SJCRH30 (cell line): Measurements from ENCODE around the gene OTUD5. TPM values are rescaled to one million over a fixed set of nuclear protein-coding genes. Genes with fewer than 3 reads are reported as not detected.

Experiments used
- DNase-seq, 2 experiments: peaks; one replicate each; pipeline ENCODE4 v3.0.0-alpha.2; 2015 to 2020
- H3K27ac ChIP-seq: fragments of 250-450 bp; sonication (Bioruptor Pico); 2 replicates; pipeline ENCODE4 v1.5.1; 2020; ENCODE audit warnings: mild to moderate bottlenecking, moderate library complexity
- H3K27me3 ChIP-seq: fragments of 250-450 bp; sonication (Bioruptor Pico); 2 replicates; pipeline ENCODE4 v1.5.1; 2020; ENCODE audit warnings: mild to moderate bottlenecking, moderate library complexity
- H3K36me3 ChIP-seq: fragments of 250-450 bp; sonication (Bioruptor Pico); 2 replicates; pipeline ENCODE4 v1.5.1; 2020; ENCODE audit warnings: mild to moderate bottlenecking, moderate library complexity
- H3K4me1 ChIP-seq: fragments of 250-450 bp; sonication (Bioruptor Pico); 2 replicates; pipeline ENCODE4 v1.5.1; 2020; ENCODE audit warnings: mild to moderate bottlenecking, moderate library complexity
- H3K4me3 ChIP-seq: fragments of 250-450 bp; sonication (Bioruptor Pico); 2 replicates; pipeline ENCODE4 v1.5.1; 2020; ENCODE audit warnings: mild to moderate bottlenecking, moderate library complexity
- H3K9me3 ChIP-seq: fragments of 250-450 bp; sonication (Bioruptor Pico); replicated peaks from 2 replicates; pipeline ENCODE4 v1.5.1; 2020; ENCODE audit warnings: mild to moderate bottlenecking, moderate library complexity
- total RNA-seq: library from RNA; depleted of rRNA; stranded (reverse); fragments of >200 nt; shearing (Covaris generic); gene quantifications from 2 replicates; pipeline ENCODE4 v1.2.3, GENCODE V29; 2014

The OTUD5 gene
- total RNA-seq, 1 experiment from 2014 or later, result 19.2 TPM

DNA sequence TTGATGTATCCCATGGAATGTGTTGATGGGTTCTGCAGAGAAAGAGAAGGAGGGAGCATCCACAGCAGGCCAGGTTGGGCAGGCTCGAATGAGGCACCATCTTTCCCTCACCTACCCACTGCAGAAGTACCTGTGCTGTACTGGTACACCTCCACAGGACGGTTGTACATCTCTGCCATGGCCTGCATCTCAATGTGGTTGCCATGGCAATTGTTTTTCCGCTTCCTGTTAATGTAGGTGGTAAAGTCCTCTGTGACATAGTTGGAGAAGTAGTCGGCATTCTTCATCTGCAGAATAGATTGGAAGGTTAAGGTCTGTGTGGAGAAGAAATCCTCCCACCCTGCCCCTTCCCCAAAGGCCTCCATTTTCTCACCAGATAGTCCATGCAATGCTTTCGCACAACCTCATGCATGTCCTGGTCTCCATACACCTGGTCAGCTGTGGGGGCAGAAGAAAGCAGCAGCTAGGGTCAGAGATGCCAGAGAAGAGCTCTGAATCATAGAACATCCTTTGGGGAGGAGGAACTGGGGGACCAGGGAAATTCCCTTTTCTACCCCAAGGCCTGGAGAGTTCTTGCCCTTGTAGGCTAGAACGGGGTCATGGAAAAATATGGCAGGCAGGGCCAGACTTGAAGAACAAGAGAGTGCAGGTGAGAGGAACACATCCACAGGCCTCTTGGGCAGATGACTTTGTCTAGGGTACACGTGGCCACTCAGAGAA is 22.7 kb downstream of the OTUD5 start:
- DNase-seq, result no peak
- no peaks in the 10 kb centered on the region for H3K36me3 ChIP-seq
- H3K4me1 ChIP-seq, result no peaks in the 10 kb centered on the region
- no peak overlapping the region for H3K27ac ChIP-seq
- no peaks in the 10 kb centered on the region for H3K9me3 ChIP-seq
- no peaks in the 10 kb centered on the region for H3K27me3 ChIP-seq
- H3K4me3 ChIP-seq, result no peak overlapping the region

DNA sequence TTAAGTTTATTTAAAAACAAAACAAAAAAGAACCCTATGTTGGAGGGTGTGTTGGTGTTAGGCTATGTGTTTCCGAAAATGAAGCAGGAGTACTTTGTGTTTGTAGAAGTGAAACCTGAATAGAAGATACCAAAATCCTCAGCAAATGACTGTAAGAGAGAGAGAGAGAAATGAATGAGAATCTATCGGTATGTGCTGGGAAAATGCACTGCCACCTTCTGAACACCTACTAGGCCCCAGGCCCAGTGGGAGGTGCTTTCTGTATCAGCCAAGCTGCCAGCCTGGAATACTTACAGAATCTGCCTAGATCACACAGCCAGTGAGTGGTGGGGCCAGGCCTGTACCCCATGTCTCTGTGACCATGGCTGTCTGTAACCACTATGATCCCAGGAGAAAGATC is 23.6 kb downstream of the OTUD5 start:
- H3K4me3 ChIP-seq, result no peak overlapping the region
- H3K4me1 ChIP-seq, result no peaks in the 10 kb centered on the region
- H3K36me3 ChIP-seq, result no peaks in the 10 kb centered on the region
- DNase-seq, result no peak
- H3K27me3 ChIP-seq, result no peaks in the 10 kb centered on the region
- no peak overlapping the region for H3K27ac ChIP-seq
- no peaks in the 10 kb centered on the region for H3K9me3 ChIP-seq

DNA sequence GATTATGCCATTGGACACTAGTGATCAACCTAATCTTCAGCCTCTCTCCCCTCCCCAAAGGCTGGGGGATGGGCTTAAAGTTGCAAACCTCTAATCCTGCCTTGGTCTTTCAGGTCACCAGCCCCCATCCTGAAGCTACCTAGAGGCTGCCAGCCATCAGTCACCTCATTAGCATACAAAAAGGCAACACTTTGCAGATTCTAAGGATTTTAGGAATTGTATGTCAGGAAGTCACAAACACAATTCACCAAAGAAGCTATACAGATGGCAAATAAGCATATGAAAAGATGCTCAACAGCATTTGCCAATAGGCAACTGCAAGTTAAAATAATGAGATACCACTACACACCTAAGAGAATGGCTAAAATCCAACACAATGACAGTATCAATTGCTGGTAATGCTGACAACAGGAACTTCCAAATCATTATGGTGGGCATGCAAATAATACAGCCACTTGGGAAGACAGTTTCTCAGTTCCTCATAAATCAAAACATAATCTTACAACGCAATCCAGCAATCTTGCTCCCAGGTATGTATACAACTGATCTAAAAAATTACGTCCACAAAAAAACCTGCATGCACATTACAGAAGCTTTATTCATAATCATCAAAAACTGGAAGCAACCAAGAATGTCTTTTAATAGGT is 29.5 kb downstream of the OTUD5 start:
- H3K4me3 ChIP-seq, result no peak overlapping the region
- no peaks in the 10 kb centered on the region for H3K27me3 ChIP-seq
- H3K27ac ChIP-seq, result no peak overlapping the region
- H3K36me3 ChIP-seq, result no peaks in the 10 kb centered on the region
- H3K9me3 ChIP-seq, result no peaks in the 10 kb centered on the region
- no peak for DNase-seq
- H3K4me1 ChIP-seq, result no peaks in the 10 kb centered on the region

DNA sequence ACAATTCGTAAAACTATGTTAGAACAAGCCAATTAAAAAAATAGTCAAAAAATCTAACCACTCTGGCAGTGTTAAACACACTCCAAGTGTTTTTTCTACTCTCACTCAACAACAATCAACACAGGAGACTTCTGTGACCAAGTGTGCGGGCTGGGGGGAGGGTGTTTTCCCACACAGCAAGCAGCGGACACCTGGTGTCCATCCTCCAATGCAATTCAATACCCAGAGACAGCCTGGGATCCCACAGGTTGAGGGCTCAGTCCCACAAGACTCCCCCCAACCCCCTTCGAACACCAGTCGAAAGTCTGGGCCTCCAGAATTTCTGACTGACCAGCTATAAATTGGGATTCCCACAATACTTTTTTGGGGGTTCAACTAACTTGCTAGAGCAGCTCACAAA is 30.3 kb downstream of the OTUD5 start:
- no peaks in the 10 kb centered on the region for H3K9me3 ChIP-seq
- DNase-seq, result no peak
- H3K36me3 ChIP-seq, result no peaks in the 10 kb centered on the region
- no peak overlapping the region for H3K27ac ChIP-seq
- H3K27me3 ChIP-seq, result no peaks in the 10 kb centered on the region
- no peaks in the 10 kb centered on the region for H3K4me1 ChIP-seq
- no peak overlapping the region for H3K4me3 ChIP-seq

DNA sequence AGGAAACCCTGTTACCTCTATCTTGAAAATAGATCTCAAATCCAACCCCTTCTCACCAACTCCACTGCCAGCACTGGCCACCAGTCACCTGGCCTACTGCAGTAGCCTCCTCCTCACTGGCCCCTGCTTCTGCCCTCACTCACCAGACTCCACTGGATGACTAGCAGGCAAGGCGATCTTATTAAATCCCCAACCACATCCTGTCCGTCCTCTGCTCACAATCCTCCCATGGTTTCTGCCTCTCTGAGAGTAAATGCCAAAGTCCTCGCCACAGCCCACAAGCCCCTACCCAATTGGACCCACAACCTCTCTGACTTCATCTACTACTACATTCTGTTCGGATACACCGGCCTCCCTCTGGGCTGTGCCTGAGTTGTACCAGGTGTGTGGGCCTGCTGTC is 33.1 kb downstream of the OTUD5 start:
- no peaks in the 10 kb centered on the region for H3K36me3 ChIP-seq
- no peak for DNase-seq
- H3K4me3 ChIP-seq, result no peak overlapping the region
- H3K27me3 ChIP-seq, result no peaks in the 10 kb centered on the region
- H3K27ac ChIP-seq, result no peak overlapping the region
- no peaks in the 10 kb centered on the region for H3K9me3 ChIP-seq
- no peaks in the 10 kb centered on the region for H3K4me1 ChIP-seq

DNA sequence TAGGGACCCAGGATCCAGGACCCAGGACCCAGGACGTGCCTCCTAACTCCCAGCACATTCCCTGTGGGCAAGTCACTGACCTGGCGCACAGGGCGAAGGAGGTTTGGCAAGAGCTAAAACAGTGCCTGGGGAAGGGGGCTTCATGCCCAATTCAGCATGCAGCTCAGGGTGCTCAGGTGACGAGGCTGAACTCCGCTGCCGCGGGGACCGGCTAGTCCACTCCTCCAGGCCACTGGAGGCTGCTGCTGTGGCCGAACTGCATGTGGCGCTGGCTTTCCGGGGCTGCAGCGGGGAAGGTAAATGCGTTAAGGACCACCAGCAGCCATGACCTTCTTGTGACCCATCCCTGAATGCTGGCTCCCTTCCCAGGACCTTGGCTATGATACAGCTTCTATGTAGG is 33.6 kb downstream of the OTUD5 start:
- DNase-seq, result no peak
- Histone ChIP-seq H3K36me3 (no peaks in the 10 kb centered on the region), H3K27ac (no peak overlapping the region), H3K4me1 (no peaks in the 10 kb centered on the region), H3K4me3 (no peak overlapping the region), H3K27me3 (no peaks in the 10 kb centered on the region), H3K9me3 (no peaks in the 10 kb centered on the region)

DNA sequence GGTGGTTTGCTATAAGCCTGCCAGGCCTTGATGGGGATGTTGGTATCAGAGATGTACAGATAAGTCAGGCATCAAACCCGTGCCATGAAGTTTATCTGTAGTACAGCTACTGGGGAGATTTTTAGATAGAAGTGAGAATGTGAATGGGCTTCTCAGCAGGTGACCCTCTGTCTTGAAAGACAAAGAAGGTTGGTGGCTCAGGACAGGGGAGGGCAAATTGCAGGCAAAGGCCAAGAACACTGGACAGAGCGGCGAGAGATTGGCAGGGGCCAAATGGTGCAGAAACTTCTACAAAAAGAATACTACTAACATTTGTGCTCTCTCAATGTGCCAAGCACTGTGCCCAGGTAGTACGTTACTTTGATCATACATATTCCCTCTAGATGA is 36.7 kb downstream of the OTUD5 start:
- H3K27ac ChIP-seq, result no peak overlapping the region
- peaks cover 3% of the 10 kb centered on the region; the same call in 1 of the 2 replicates for H3K4me1 ChIP-seq
- H3K4me3 ChIP-seq, result no peak overlapping the region
- no peak for DNase-seq
- no peaks in the 10 kb centered on the region for H3K9me3 ChIP-seq
- no peaks in the 10 kb centered on the region for H3K36me3 ChIP-seq
- H3K27me3 ChIP-seq, result no peaks in the 10 kb centered on the region

DNA sequence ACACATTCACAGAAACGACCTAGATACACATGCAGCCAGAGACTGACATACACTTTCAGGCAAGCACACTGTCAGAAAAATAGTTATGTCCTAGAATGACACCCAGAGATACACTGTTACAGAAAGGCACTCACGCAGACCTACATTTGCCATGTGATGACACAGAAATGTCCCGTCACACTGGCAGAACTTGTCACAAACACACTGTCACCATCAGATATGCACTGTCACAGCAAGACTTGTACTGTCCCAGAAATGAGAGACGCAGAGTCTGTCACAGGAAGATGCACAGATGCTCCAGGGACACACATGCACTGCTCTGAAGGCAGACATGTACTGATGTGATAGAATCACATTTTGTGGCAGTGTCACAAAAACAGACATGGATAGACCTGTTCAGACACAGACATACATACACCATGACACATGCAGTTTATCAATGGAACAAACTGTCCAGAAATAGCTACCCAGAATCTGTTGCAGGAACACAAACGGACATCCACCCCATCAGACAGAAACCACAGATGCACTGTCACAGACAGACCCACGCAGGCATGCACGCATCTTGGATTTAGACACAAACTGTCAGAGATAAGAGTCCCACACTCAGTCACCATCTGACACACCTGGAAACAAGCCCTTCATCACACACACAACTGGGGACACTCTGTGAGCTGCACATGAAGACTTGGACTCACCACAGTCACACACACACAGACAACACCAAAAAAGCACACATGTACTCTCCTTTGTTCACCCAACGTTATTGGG is 37.3 kb downstream of the OTUD5 start:
- peaks cover 3% of the 10 kb centered on the region; the same call in 1 of the 2 replicates for H3K4me1 ChIP-seq
- H3K4me3 ChIP-seq, result no peak overlapping the region
- no peaks in the 10 kb centered on the region for H3K36me3 ChIP-seq
- no peaks in the 10 kb centered on the region for H3K27me3 ChIP-seq
- H3K9me3 ChIP-seq, result no peaks in the 10 kb centered on the region
- DNase-seq, result no peak
- H3K27ac ChIP-seq, result no peak overlapping the region

DNA sequence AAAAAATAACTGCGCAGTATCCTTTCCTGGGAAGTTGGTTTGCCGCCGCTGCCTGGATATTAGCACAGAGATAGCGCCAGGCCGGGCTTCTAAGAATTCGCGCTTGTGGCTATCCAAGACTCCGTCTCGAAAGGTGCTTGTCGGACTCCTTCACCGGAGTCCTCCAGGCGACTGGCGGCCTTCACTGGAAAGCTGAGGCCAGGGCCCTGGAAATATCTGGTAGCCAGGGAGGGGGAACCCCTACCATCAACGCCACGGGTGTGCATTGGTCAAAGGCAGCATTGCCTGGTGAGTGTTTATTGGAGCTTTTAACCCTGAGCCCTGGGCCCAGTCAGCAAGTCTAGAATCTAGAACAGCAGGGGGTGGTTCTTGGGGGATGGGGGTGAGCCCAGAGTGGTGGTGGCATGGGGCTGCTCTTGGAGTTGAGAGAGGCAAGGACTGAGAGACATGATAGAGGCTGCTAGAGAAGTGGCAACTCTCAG is 38.0 kb downstream of the OTUD5 start:
- DNase-seq, result no peak
- Histone ChIP-seq H3K4me3 (peak overlapping the region; percentile 67), H3K9me3 (no peaks in the 10 kb centered on the region), H3K36me3 (no peaks in the 10 kb centered on the region), H3K4me1 (peaks cover 3% of the 10 kb centered on the region; the same call in 1 of the 2 replicates), H3K27ac (no peak overlapping the region), H3K27me3 (no peaks in the 10 kb centered on the region)

DNA sequence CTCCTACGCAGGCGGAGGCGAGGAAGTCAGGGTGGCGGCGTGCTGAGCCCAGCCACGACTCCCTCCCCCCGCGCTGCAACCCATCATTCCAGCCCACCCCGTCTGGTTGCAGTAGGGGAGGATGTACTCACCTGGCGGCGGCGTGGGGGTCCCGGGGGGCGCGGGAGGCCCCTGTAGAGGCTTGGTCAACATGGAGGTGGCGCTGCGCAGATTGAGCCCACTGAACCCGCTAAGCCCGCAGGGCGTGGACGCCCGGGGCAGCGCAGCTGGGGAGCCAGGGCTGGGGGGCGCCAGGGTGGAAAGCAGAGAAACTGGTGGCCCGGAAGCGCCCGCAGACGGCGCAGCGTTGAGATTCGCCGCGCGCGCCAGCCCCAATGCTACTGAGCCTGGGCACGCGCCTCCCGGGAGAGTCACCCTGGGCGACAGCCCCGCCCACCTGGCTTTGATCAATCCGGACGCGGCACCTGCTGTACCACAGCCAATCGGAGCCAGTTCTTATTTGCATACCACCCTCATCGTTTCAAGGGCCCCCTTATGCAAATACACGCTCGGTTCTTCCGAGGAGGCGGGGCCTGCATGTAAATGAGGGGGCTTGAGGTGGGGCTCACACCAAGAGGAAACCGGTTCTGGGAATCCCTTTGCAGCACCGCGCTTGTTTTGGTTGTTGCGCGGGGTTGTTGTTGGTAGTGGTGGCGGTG is 38.6 kb downstream of the OTUD5 start, which contains the start of gene PIM2:
Gene PIM2, minus strand, starts transcription at position 382 of the 698 bp plus-strand sequence. Its CDS starts 190 bp downstream, at position 192.
- Histone ChIP-seq H3K27ac (no peak within 1 kb of the TSS), H3K4me3 (peak within 1 kb of the TSS; percentile 67), H3K4me1 (peaks cover 3% of the 10 kb centered on the region; the same call in 1 of the 2 replicates), H3K36me3 (no peaks in the 10 kb centered on the region), H3K27me3 (no peaks in the 10 kb centered on the region), H3K9me3 (no peaks in the 10 kb centered on the region)
- peak; percentile 89 for DNase-seq

DNA sequence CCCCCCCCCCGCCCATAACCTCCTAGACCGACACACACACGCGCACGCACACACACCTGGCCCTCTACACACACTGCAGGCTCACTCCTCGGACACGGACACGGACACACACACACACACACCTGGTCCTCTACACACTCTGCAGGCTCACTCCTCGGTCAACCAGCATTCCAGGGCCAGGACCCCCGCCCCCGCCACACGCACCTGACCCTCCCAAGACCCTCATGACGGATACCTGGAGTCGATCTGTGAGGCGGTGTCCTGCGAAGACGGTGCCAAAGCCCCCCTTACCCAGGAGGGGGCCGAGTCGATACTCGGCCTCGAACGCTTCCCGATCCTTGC is 39.1 kb downstream of the OTUD5 start:
- no peak overlapping the region for H3K27ac ChIP-seq
- H3K4me3 ChIP-seq, result peak overlapping the region; percentile 67
- H3K4me1 ChIP-seq, result peaks cover 3% of the 10 kb centered on the region; the same call in 1 of the 2 replicates
- DNase-seq, result no peak
- H3K9me3 ChIP-seq, result no peaks in the 10 kb centered on the region
- no peaks in the 10 kb centered on the region for H3K36me3 ChIP-seq
- H3K27me3 ChIP-seq, result no peaks in the 10 kb centered on the region

DNA sequence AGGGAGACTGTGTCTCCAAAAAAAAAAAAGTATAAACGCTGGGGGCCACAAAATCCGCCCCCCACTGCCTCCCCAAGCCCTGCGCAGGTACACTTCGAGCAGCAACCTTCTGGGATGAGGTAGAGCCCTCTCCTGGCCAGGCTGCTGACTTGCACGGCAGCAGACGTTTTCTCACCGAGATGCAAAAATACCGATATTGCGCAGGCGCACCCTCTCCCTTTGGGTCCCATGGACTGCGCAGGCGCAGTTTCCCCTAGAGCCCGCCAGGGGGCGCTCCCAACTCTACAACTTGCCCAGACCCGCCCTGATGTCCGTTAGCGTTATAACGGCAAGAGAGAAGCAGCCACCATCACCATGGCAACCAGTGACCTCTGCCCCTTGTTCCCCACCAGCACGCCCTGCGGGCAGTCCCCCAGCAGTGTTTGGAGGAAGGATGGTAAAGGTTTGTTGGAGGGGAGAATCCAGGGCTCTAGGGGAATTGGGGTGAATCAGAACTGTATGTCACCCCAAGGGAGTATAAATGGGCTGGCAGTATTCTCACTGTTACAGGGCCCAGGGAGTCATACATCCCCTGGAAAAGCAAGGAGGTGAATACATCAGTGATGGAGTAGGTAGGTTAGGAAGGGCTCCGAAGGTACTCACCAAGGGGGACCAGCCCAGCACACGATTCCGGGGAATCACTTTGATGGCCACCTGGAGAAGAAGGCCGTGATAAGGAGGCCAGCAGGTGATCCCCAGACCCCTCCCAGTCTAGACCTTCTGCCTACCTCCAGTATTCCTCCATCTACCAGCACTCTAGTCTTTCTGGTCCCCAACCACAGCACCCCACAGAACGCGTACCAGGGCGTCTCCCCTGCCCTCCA is 40.0 kb downstream of the OTUD5 start:
- DNase-seq, result peak; percentile 79 to 86
- Histone ChIP-seq H3K36me3 (no peaks in the 10 kb centered on the region), H3K4me3 (no peak overlapping the region), H3K4me1 (peaks cover 3% of the 10 kb centered on the region; the same call in 1 of the 2 replicates), H3K9me3 (no peaks in the 10 kb centered on the region), H3K27me3 (no peaks in the 10 kb centered on the region), H3K27ac (no peak overlapping the region)

DNA sequence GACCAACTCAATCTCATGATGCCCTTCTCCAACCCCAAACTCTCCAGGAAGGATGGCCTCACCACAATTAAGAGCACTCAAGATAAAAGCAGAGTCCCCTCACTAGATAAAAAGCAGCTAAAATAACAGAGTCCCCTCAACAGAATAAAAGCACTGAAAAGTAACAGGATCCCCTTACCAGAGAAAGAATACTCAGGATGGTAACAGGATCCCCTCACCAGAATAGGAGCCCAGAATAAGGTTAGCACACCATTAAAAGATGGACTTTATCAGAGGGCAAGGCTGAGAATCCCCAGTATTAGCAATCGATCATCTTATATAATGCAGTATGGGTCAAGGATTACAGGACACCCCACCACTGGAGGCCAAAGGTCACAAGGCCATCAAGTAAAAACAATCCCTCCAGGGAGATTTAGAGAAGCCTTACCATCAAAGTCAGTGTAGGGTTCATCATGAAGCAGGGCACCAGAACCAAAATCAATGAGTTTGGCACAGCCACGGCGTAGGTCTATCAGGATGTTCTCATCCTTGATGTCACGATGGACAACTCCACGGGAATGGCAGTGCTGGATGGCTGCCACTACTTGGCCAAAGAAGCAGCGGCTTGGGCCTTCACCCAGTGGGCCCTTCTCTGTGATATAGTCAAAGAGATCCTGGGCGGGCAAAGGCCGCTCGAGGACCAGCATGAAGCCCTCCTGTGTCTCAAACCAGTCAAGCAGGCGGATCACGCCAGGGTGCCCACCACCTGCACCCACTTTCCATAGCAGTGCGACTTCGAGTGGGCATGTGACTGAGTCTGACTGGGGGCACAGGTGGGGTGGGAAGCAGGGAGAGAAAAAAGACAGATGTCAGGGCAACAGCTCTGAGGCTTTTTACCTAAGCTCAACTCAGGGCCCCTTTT is 42.6 kb downstream of the OTUD5 start:
- H3K27ac ChIP-seq, result no peak overlapping the region
- H3K9me3 ChIP-seq, result no peaks in the 10 kb centered on the region
- no peak overlapping the region for H3K4me3 ChIP-seq
- H3K36me3 ChIP-seq, result no peaks in the 10 kb centered on the region
- DNase-seq, result no peak
- H3K4me1 ChIP-seq, result peaks cover 3% of the 10 kb centered on the region; the same call in 1 of the 2 replicates
- H3K27me3 ChIP-seq, result no peaks in the 10 kb centered on the region
